Osteocyte (in vitro differentiated cells): ENCODE measurements around the gene TNNC1. TPM values are rescaled to one million over a fixed set of nuclear protein-coding genes. Genes with fewer than 3 reads are reported as not detected.

Source experiments
- DNase-seq: peaks from one replicate; pipeline ENCODE4 v3.0.0; 2021; ENCODE audit warnings: mixed read lengths; ENCODE audit not compliant: unreplicated experiment; ENCODE audit errors: extremely low spot score
- H3K27ac Mint-ChIP-seq: one replicate; pipeline ENCODE4 v1.8.0; 2021; ENCODE audit warnings: mild to moderate bottlenecking, mixed read lengths; ENCODE audit not compliant: unreplicated experiment
- H3K27me3 Mint-ChIP-seq: one replicate; pipeline ENCODE4 v1.8.0; 2021; ENCODE audit warnings: mixed read lengths; ENCODE audit not compliant: unreplicated experiment
- H3K36me3 Mint-ChIP-seq: one replicate; pipeline ENCODE4 v1.8.0; 2021; ENCODE audit warnings: mixed read lengths; ENCODE audit not compliant: unreplicated experiment
- H3K4me1 Mint-ChIP-seq: one replicate; pipeline ENCODE4 v1.8.0; 2021; ENCODE audit warnings: mixed read lengths; ENCODE audit not compliant: unreplicated experiment
- H3K4me3 Mint-ChIP-seq: one replicate; pipeline ENCODE4 v1.8.0; 2021; ENCODE audit warnings: mild to moderate bottlenecking, moderate library complexity, mixed read lengths; ENCODE audit not compliant: unreplicated experiment
- H3K9me3 Mint-ChIP-seq: one replicate; pipeline ENCODE4 v1.8.0; 2021; ENCODE audit warnings: mixed read lengths; ENCODE audit not compliant: unreplicated experiment
- total RNA-seq: library from RNA; stranded (reverse); gene quantifications from 2 replicates; pipeline ENCODE4 v1.2.1, GENCODE V29; 2021
- TF ChIP-seq, protein P1 (sequence below): fragments of 200-600 bp; sonication (generic); IDR thresholded peaks from 2 replicates; pipeline ENCODE4 v1.5.0; 2021; ENCODE audit warnings: antibody characterized with exemption, mild to moderate bottlenecking, moderate library complexity

TNNC1 gene
- total RNA-seq, 1 donor from 2014 or later = not detected

DNA sequence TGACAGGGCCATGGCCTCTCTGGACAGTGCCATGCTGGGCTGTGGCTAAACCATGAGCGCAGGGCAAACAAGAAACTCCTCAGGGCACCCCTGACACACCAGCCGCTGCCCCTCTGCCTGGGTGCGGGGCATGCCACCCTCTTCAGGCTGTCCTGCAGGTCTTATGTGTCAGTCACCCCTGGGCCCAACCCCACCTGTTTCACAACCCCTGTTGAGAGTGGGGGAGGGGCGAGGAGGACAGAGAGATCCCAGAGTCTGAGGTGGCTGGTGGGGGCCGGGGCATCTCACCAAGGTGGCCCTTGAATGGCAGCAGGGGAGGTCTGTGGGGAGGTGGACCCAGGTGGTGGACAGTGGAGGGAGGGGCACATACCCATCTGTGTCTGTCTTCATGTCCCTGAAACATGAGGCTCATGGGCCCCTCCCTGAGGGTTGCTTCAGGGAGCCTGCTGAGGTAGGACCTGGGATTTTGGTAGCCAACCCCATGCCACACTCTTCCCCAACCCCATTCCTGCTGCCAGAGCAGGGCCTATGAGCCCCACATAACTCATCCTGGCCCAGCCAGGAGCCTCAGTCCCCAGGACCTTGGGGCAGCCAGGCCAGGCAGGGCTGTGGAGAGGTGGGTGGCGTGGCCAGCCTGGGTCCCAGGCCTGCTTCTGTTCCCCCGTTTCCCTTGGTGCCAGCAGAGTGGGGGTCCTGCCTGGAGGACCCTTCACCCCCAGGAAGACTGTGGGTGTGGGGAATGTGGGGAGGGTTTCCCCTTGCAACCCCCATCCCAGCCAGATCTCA lies 39.6 kb upstream of the TNNC1 start:
- TF ChIP-seq, protein P1, sequence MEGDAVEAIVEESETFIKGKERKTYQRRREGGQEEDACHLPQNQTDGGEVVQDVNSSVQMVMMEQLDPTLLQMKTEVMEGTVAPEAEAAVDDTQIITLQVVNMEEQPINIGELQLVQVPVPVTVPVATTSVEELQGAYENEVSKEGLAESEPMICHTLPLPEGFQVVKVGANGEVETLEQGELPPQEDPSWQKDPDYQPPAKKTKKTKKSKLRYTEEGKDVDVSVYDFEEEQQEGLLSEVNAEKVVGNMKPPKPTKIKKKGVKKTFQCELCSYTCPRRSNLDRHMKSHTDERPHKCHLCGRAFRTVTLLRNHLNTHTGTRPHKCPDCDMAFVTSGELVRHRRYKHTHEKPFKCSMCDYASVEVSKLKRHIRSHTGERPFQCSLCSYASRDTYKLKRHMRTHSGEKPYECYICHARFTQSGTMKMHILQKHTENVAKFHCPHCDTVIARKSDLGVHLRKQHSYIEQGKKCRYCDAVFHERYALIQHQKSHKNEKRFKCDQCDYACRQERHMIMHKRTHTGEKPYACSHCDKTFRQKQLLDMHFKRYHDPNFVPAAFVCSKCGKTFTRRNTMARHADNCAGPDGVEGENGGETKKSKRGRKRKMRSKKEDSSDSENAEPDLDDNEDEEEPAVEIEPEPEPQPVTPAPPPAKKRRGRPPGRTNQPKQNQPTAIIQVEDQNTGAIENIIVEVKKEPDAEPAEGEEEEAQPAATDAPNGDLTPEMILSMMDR = no peak
- Mint-ChIP-seq H3K36me3 (peaks cover 12% of the 10 kb centered on the region), H3K27me3 (no peaks in the 10 kb centered on the region), H3K27ac (no peak overlapping the region), H3K4me3 (no peak overlapping the region), H3K9me3 (no peaks in the 10 kb centered on the region), H3K4me1 (peaks cover 11% of the 10 kb centered on the region)
- DNase-seq = no peak

DNA sequence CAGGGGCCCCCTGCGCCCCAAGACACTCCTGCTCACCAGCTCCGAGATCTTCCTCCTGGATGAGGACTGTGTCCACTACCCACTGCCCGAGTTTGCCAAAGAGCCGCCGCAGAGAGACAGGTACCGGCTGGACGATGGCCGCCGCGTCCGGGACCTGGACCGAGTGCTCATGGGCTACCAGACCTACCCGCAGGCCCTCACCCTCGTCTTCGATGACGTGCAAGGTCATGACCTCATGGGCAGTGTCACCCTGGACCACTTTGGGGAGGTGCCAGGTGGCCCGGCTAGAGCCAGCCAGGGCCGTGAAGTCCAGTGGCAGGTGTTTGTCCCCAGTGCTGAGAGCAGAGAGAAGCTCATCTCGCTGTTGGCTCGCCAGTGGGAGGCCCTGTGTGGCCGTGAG lies 38.2 kb upstream of the TNNC1 start:
- H3K4me1 Mint-ChIP-seq = peaks cover 10% of the 10 kb centered on the region
- DNase-seq = no peak
- H3K9me3 Mint-ChIP-seq = no peaks in the 10 kb centered on the region
- H3K4me3 Mint-ChIP-seq = no peak overlapping the region
- H3K27ac Mint-ChIP-seq = no peak overlapping the region
- TF ChIP-seq, protein P1 = no peak
- no peaks in the 10 kb centered on the region for H3K27me3 Mint-ChIP-seq
- H3K36me3 Mint-ChIP-seq = peaks cover 22% of the 10 kb centered on the region

DNA sequence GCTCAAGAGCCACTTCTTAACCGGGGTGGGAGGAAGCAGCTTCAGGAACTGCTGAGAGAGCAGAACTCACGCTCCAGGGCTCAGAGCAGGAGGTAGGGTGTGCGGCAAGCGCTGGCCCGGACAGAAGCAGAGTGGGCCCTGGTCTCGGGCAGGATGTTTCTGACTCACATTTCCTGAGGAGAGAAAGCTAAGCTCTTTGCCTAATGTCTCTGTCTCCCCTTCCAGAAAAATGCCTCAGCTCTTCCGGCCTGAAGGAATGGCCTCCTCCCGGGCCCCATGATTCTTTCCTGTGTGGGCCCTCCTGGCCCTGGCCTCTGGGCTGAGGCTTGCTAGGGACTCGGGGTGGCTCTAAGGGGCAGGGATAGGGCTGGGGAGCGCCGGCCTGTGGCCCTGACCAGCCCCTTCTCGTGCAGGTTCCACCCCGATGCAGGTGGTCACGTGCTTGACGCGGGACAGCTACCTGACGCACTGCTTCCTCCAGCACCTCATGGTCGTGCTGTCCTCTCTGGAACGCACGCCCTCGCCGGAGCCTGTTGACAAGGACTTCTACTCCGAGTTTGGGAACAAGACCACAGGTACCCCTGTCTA lies 37.2 kb upstream of the TNNC1 start:
- no peaks in the 10 kb centered on the region for H3K27me3 Mint-ChIP-seq
- peaks cover 22% of the 10 kb centered on the region for H3K36me3 Mint-ChIP-seq
- no peaks in the 10 kb centered on the region for H3K9me3 Mint-ChIP-seq
- H3K4me1 Mint-ChIP-seq = peaks cover 10% of the 10 kb centered on the region
- H3K4me3 Mint-ChIP-seq = no peak overlapping the region
- no peak for DNase-seq
- H3K27ac Mint-ChIP-seq = peak overlapping the region; percentile 14
- TF ChIP-seq, protein P1 = no peak

DNA sequence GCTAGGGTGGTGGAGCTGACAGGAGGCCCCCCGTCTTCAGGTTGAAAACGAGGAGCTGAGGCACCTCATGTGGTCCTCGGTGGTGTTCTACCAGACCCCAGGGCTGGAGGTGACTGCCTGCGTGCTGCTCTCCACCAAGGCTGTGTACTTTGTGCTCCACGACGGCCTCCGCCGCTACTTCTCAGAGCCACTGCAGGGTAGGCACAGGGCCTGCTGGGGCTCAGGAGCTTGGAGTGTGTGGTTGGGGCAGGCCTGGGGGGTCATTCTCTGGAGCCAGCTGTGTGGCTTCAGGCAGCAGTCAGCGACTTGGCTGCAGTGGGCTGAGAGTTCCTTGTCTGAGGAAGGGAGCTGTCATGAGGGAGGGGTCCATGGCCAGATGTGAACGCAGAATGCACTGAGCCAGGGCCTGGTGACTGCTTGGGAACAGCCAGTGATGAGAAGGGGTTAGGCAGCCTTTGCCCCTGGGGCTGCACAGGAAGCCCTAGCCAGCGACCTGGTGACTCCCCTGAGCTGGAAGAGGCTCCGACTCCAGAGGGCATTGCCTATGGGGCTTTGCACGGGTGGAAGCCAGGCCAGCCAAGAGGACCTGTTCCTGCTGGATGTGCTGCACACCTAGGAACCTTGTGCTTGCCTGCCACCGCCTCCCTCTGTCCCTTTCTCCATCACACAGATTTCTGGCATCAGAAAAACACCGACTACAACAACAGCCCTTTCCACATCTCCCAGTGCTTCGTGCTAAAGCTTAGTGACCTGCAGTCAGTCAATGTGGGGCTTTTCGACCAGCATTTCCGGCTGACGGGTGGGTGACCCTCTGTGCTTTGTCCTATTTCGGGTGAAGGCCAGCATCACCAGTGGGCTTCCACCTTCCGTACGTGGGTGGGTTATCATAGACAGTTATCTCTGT lies 36.4 kb upstream of the TNNC1 start:
- no peak for DNase-seq
- H3K27me3 Mint-ChIP-seq = no peaks in the 10 kb centered on the region
- peaks cover 27% of the 10 kb centered on the region for H3K36me3 Mint-ChIP-seq
- H3K9me3 Mint-ChIP-seq = no peaks in the 10 kb centered on the region
- peaks cover 10% of the 10 kb centered on the region for H3K4me1 Mint-ChIP-seq
- H3K27ac Mint-ChIP-seq = peak overlapping the region; percentile 14
- TF ChIP-seq, protein P1 = no peak
- H3K4me3 Mint-ChIP-seq = no peak overlapping the region
